Naive thymus-derived CD4-positive, alpha-beta T cell (primary cell): ENCODE results near the gene LGALS7B. TPM values are rescaled to one million over a fixed set of nuclear protein-coding genes. Genes with fewer than 3 reads are reported as not detected.
A peak's percentile ranks its signal among the peaks of the same experiment; 100 is the strongest.
"Not testable (repeated sequence)": the region's sequence is repeated elsewhere in the genome, so short reads cannot be mapped to it uniquely, and the experiment has no call there.

Source experiments
- ATAC-seq: fragments of 150-1000 bp; cut with Tn5 transposase; 2 replicates; pipeline ENCODE4 v1.10.0; 2021; ENCODE audit warnings: mild to moderate bottlenecking, moderate library complexity
- CTCF ChIA-PET: fragments of 350-600 bp; sonication (Branson Sonifier 250); formaldehyde crosslinking; loops from one replicate; lab custom pipeline; 2021; ENCODE audit warnings: antibody characterized with exemption; lab: Charles Lee
- POLR2A ChIA-PET: fragments of 350-600 bp; sonication (Branson Sonifier 250); formaldehyde crosslinking; loops from one replicate; lab custom pipeline; 2021; ENCODE audit warnings: antibody characterized with exemption, inconsistent platforms; lab: Charles Lee
- DNase-seq, 9 donors: peaks; one replicate each; pipeline versions ENCODE4 v3.0.0 to v3.0.0-alpha.2; 2020 to 2022; ENCODE audit warnings: mixed read lengths in 1 of 9
- H3K27ac ChIP-seq: one replicate; pipeline ENCODE4 v1.7.0; 2013; ENCODE audit warnings: mild to moderate bottlenecking, low read depth, low read length, moderate library complexity
- H3K27me3 ChIP-seq, 2 donors: one replicate each; pipeline ENCODE4 v1.7.0; 2013; ENCODE audit warnings: low read length in 2 of 2, mild to moderate bottlenecking in 2 of 2, moderate library complexity in 2 of 2; ENCODE audit not compliant: control insufficient read depth in 2 of 2, insufficient read depth in 2 of 2
- H3K36me3 ChIP-seq, 3 experiments: 1 replicate in 2 of 3; 2 replicates in 1 of 3; pipeline ENCODE4 v1.7.0; 2013; ENCODE audit warnings: low read length in 3 of 3, mild to moderate bottlenecking in 3 of 3, moderate library complexity in 1 of 3; ENCODE audit not compliant: insufficient read depth in 3 of 3, control insufficient read depth in 2 of 3
- H3K4me1 ChIP-seq, 2 donors: one replicate each; pipeline ENCODE4 v1.7.0; 2013; ENCODE audit warnings: low read length in 2 of 2, mild to moderate bottlenecking in 2 of 2, moderate library complexity in 1 of 2; ENCODE audit not compliant: control insufficient read depth in 2 of 2, insufficient read depth in 2 of 2
- H3K4me3 ChIP-seq: 2 replicates; pipeline ENCODE4 v1.7.0; 2013; ENCODE audit warnings: mild to moderate bottlenecking, low read length
- H3K9me3 ChIP-seq, 3 experiments: 1 replicate in 2 of 3; 2 replicates in 1 of 3; pipeline ENCODE4 v1.7.0; 2013; ENCODE audit warnings: low read length in 3 of 3; ENCODE audit not compliant: control insufficient read depth in 2 of 3
- H3K27ac Mint-ChIP-seq, 9 donors: one replicate each; pipeline ENCODE4 v1.8.0; 2020 to 2022; ENCODE audit warnings: mixed read lengths in 9 of 9, mild to moderate bottlenecking in 8 of 9, moderate library complexity in 5 of 9, inconsistent platforms in 2 of 9
- H3K27me3 Mint-ChIP-seq, 5 donors: one replicate each; pipeline ENCODE4 v1.8.0; 2021 to 2022; ENCODE audit warnings: mixed read lengths in 5 of 5, mild to moderate bottlenecking in 1 of 5
- H3K36me3 Mint-ChIP-seq, 5 donors: one replicate each; pipeline ENCODE4 v1.8.0; 2020 to 2022; ENCODE audit warnings: mixed read lengths in 5 of 5, mild to moderate bottlenecking in 3 of 5, inconsistent platforms in 1 of 5
- H3K4me1 Mint-ChIP-seq, 7 donors: one replicate each; pipeline ENCODE4 v1.8.0; 2020 to 2022; ENCODE audit warnings: mixed read lengths in 7 of 7, mild to moderate bottlenecking in 3 of 7, inconsistent platforms in 1 of 7
- H3K4me3 Mint-ChIP-seq, 10 donors: one replicate each; pipeline ENCODE4 v1.8.0; 2020 to 2022; ENCODE audit warnings: mild to moderate bottlenecking in 10 of 10, mixed read lengths in 10 of 10, moderate library complexity in 6 of 10, inconsistent platforms in 2 of 10
- H3K9me3 Mint-ChIP-seq, 11 donors: one replicate each; pipeline ENCODE4 v1.8.0; 2020 to 2022; ENCODE audit warnings: mixed read lengths in 11 of 11, mild to moderate bottlenecking in 4 of 11, inconsistent platforms in 1 of 11, moderate library complexity in 1 of 11
- intact Hi-C, 2 donors: fragments of 100-400 bp; cut with micrococcal nuclease; formaldehyde crosslinking; loops; one replicate each; pipeline ENCODE4 v1.15.1; 2023
- polyA plus RNA-seq, 2 donors: library from polyadenylated mRNA; unstranded; fragments of 300-500 nt; fragmentation: Illumina TruSeq; gene quantifications; one replicate each; pipeline ENCODE4 v1.2.3, GENCODE V29; 2021
- total RNA-seq, 6 experiments: library from RNA in 5 of 6; stranded (reverse) in 5 of 6; gene quantifications; 1 replicate in 5 of 6; 2 replicates in 1 of 6; pipeline ENCODE4 v1.2.3 and lab custom pipeline; 2021 to 2026

The LGALS7B gene
- total and polyA plus RNA-seq, 7 experiments from 2014 or later = not detected

DNA sequence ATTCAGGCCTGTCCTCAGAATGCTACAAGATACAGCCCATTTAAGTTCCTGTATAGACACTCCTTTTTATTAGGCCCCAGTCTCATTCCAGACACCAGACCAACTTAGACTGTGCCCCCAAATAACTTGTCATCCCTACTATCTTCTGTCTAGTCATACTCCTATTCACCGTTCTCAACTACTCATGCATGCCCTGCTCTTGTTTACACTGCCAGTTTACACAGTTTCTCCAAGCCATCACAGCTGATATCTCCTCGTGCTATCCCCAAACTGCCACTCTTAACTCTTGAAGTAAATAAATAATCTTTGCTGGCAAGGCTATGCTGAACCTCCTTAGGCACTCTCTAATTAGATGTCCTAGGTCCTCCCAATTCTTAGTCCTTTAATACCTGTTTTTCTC lies 34.8 kb upstream of the LGALS7B start:
- H3K27ac ChIP-seq, H3K27me3 ChIP-seq, POLR2A ChIA-PET, H3K4me1 ChIP-seq, H3K36me3 ChIP-seq, CTCF ChIA-PET, H3K4me3 Mint-ChIP-seq, H3K36me3 Mint-ChIP-seq, H3K4me1 Mint-ChIP-seq, ATAC-seq, H3K27ac Mint-ChIP-seq, DNase-seq, H3K9me3 Mint-ChIP-seq, intact Hi-C loops, H3K9me3 ChIP-seq, H3K4me3 ChIP-seq: not testable (repeated sequence)
- peaks cover 0 to 18% (median 0%) of the 10 kb centered on the region in 5 donors for H3K27me3 Mint-ChIP-seq

DNA sequence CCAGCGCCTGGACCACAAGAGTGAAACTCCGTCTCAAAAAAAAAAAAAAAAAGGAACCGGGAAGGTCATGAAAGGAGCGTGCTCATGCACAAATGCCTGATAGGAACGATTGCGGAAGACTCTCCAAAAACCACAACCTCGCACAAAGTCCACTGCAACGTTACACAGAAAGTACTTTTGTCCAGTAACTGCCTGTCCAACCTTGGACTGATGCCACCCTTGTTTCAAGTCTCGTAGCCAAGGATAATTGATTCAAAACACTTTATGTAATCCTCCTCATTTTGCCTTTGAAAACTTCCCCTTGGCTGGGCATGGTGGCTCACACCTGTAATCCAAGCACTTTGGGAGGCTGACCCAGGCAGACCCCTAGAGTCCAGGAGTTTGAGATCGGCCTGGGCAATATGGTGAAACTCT lies 29.4 kb upstream of the LGALS7B start:
- Histone ChIP-seq H3K27me3 (no peaks in the 10 kb centered on the region), H3K4me1 (no peaks in the 10 kb centered on the region), H3K36me3 (no peaks in the 10 kb centered on the region), H3K4me3 (no peak overlapping the region), H3K27ac (no peak overlapping the region), H3K9me3 (no peaks in the 10 kb centered on the region)
- H3K4me3 Mint-ChIP-seq = no peak overlapping the region
- DNase-seq = no peak
- intact Hi-C loops = no loop called here
- POLR2A ChIA-PET = no interaction called here
- peaks cover 0 to 3% (median 0%) of the 10 kb centered on the region in 7 donors for H3K4me1 Mint-ChIP-seq
- H3K36me3 Mint-ChIP-seq = no peaks in the 10 kb centered on the region
- no peak overlapping the region for H3K27ac Mint-ChIP-seq
- peaks cover 0 to 5% (median 0%) of the 10 kb centered on the region in 5 donors for H3K27me3 Mint-ChIP-seq
- peaks cover 0 to 5% (median 0%) of the 10 kb centered on the region in 11 donors for H3K9me3 Mint-ChIP-seq
- ATAC-seq = no peak
- CTCF ChIA-PET = no interaction called here

DNA sequence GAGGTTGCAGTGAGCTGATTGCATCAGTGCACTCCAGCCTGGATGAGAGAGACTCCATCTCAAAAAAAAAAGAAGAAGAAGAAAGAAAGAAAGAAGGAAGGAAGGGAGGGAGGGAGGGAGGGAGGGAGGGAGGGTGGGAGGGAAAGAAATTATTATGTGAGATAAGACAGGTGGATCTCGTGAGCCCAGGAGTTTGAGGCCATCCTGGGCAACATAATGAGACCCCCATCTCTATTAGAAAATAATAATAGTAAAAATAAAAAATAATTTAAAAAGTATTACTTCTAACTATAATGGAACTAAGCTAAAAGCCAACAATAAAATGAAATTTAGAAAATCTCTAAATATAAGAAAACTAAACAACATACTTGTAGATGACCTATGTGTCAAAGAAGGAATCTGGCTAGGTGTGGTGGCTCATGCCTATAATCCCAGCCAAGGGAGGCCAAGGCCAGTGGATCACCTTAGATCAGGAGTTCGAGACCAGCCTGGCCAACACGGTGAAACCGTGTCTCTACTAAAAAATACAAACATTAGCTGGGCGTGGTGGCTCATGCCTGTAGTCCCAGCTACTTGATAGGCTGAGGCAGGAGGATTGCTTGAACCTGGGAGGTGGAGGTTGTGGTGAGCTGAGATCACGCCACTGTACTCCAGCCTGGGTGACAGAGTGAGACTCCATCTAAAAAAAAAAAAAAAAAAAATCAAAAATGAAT lies 28.0 kb upstream of the LGALS7B start:
- H3K27me3 Mint-ChIP-seq, H3K27me3 ChIP-seq, H3K9me3 Mint-ChIP-seq, intact Hi-C loops, H3K27ac ChIP-seq, H3K27ac Mint-ChIP-seq, DNase-seq, H3K36me3 ChIP-seq, ATAC-seq, H3K4me3 ChIP-seq, H3K9me3 ChIP-seq, H3K4me3 Mint-ChIP-seq, POLR2A ChIA-PET, H3K36me3 Mint-ChIP-seq, H3K4me1 Mint-ChIP-seq, H3K4me1 ChIP-seq: not testable (repeated sequence)
- CTCF ChIA-PET = interaction anchor here (1.7 kb wide), 1 partner anchor 9 kb away, joined by 6 read pairs; no protein-coding TSS in a partner anchor

DNA sequence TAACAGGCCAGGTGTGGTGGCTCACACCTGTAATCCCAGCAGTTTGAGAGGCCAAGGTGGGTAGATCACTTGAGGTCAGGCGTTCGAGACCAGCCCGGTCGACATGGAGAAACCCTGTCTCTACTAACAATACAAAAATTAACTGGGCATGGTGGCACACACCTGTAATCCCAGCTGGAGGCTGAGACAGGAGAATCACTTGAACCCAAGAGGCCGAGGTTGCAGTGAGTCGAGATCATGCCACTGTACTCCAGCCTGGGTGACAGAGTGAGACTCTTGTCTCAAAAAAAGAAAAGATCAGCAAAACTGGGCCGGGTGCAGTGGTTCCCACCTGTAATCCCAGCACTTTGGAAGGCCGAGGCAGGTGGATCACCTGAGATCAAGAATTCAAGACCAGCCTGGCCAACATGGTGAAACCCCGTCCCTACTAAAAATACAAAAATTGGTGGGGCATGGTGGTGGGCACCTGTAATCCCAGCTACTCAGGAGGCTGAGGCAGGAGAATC lies 27.1 kb upstream of the LGALS7B start:
- H3K36me3 Mint-ChIP-seq, ATAC-seq, H3K4me3 Mint-ChIP-seq, H3K27ac ChIP-seq, H3K36me3 ChIP-seq, DNase-seq, H3K4me1 Mint-ChIP-seq, H3K27me3 Mint-ChIP-seq, H3K9me3 Mint-ChIP-seq, H3K4me1 ChIP-seq, H3K9me3 ChIP-seq, POLR2A ChIA-PET, H3K27me3 ChIP-seq, intact Hi-C loops, H3K4me3 ChIP-seq: not testable (repeated sequence)
- peak overlapping the region in 1 of 9 donors; percentile 41 for H3K27ac Mint-ChIP-seq
- CTCF ChIA-PET = interaction anchor here (0.5 to 0.6 kb wide), 2 partner anchors 22 to 36 kb away, joined by 3 to 4 read pairs; no protein-coding TSS in a partner anchor

DNA sequence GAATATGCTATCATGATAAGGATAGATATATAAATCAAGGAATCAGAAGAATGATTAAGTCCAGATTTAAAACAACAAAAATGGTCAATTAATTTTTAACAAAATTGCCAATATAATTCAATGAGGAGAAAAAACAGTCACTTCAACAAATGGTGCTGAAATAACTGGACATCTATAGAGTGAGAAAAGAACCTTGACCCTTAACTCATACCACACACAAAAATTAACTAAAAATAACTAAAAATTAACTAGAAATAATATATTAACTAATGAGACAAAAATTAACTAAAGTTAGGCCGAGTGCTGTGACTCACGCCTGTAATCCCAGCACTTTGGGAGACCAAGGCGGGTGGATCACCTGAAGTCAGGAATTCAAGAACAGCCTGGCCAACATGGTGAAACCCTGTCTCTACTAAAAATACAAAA lies 25.2 kb upstream of the LGALS7B start:
- DNase-seq = no peak
- Mint-ChIP-seq H3K27me3 (peaks cover 0 to 5% (median 0%) of the 10 kb centered on the region in 5 donors), H3K36me3 (no peaks in the 10 kb centered on the region), H3K9me3 (no peaks in the 10 kb centered on the region), H3K4me3 (no peak overlapping the region), H3K4me1 (peaks cover 0 to 3% (median 0%) of the 10 kb centered on the region in 7 donors), H3K27ac (no peak overlapping the region)
- ChIA-PET CTCF (interaction anchor here (0.7 kb wide), 1 partner anchor 252 kb away, joined by 3 read pairs; no protein-coding TSS in a partner anchor), POLR2A (no interaction called here)
- no peak for ATAC-seq
- Histone ChIP-seq H3K9me3 (no peaks in the 10 kb centered on the region), H3K4me3 (no peak overlapping the region), H3K36me3 (no peaks in the 10 kb centered on the region), H3K27ac (no peak overlapping the region), H3K4me1 (no peaks in the 10 kb centered on the region), H3K27me3 (no peaks in the 10 kb centered on the region)
- intact Hi-C loops = no loop called here

DNA sequence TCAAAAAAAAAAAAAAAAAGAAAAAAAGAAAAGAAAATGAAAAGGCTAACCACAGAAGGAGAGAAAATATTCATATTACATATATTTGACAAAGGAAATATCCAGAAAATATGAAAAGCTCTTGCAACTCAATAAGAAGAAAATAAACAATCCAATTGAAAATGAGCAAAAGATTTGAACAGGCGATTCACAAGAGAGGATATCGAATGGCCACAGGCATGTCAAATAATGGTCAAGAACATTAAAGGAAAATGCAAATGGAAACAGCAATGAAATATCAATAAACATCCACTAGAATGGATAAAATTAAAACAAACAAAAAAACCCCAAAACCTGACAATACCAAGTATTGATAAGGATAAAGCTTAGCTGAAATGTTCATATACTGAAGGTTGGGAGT lies 23.8 kb upstream of the LGALS7B start:
- intact Hi-C loops = loop anchor here in 1 of 2 donors (5.0 kb wide), 1 partner anchor 67 kb away; the partner anchor contains the start of gene ECH1
- Histone ChIP-seq H3K4me3 (no peak overlapping the region), H3K4me1 (peaks cover 0 to 5% of the 10 kb centered on the region in 2 donors), H3K27ac (no peak overlapping the region), H3K27me3 (no peaks in the 10 kb centered on the region), H3K9me3 (no peaks in the 10 kb centered on the region), H3K36me3 (no peaks in the 10 kb centered on the region)
- no peaks in the 10 kb centered on the region for H3K36me3 Mint-ChIP-seq
- H3K9me3 Mint-ChIP-seq = no peaks in the 10 kb centered on the region
- CTCF ChIA-PET = no interaction called here
- no peak overlapping the region for H3K4me3 Mint-ChIP-seq
- no peak for DNase-seq
- no peak overlapping the region for H3K27ac Mint-ChIP-seq
- POLR2A ChIA-PET = no interaction called here
- H3K4me1 Mint-ChIP-seq = peaks cover 0 to 10% (median 6%) of the 10 kb centered on the region in 7 donors
- peaks cover 0 to 5% (median 0%) of the 10 kb centered on the region in 5 donors for H3K27me3 Mint-ChIP-seq
- no peak for ATAC-seq
